Stimulated activated CD8-positive, alpha-beta memory T cell treated with anti-CD3 and anti-CD28 coated beads, Interleukin-15, amount 100 ng/mL, for 48 hours (primary cell): ENCODE results near the gene KLC1.
A peak's percentile ranks its signal among the peaks of the same experiment; 100 is the strongest.
"Not testable (repeated sequence)": the region's sequence is repeated elsewhere in the genome, so short reads cannot be mapped to it uniquely, and the experiment has no call there.

Source experiments
- DNase-seq, 2 donors: peaks; one replicate each; pipeline ENCODE4 v3.0.0-alpha.2; 2020; ENCODE audit warnings: low read depth in 2 of 2

Gene KLC1

GRCh38 chr14:103628684-103629502, at the start of gene KLC1:
Gene KLC1, plus strand, starts transcription at chr14:103629211. Its CDS starts 25,354 bp downstream, at chr14:103654565.
- DNase-seq = peak; percentile 75 to 77

GRCh38 chr14:103581206-103581605, 47.8 kb upstream of the KLC1 start:
- DNase-seq = no peak

- DNase-seq = no peak
These were observed 46.9 kb upstream of the KLC1 start for GRCh38 chr14:103581954-103582703.

DNA sequence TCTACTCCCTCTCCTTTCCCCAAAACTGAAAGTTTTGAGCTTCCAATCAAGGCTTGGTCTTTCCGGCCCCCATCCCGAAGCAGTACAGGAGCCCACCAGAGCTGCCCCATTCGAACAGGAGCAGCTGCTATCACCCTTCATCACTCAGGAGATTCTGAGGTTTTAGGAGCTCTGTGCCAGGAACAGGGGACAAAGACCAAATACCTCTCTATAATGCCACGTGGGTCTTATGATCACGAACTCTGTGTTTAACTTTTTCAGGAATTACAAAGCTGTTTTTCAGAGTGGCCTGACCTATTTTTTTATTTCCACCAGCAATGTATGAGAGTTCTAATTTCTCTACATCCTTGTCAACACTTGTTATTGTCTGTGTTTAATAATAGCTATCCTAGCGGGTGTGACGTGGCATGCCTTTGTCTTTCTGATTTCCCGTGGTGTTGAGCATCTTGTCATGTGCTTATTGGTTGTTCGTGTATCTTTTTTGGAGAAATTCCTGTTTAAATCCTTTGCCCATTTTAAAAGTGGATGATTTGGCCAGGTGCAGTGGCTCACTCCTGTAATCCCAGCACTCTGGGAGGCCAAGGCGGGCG, 44.6 kb upstream of the KLC1 start:
- DNase-seq = no peak

DNA sequence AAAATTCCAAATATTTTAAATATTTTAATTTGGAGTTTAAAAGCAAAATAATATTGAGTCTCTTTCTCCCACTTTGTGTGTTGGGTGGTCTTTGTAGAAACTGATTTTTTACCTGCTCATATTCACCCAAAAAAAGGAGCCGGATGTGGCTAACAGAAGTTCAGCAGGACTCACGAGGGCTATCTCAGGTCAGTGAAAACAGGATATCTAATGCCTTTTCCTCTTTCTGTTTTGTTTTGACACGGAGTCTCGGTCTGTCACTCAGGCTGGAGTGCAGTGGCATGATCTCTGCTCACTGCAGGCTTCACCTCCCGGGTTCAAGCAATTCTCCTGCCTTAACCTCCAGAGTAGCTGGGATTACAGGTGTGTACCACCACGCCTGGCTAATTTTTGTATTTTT, 35.4 kb upstream of the KLC1 start:
- DNase-seq = no peak

GRCh38 chr14:103594265-103594664, 34.7 kb upstream of the KLC1 start:
- DNase-seq = no peak

- DNase-seq = peak in 1 of 2 donors; percentile 4
These were observed 31.2 kb upstream of the KLC1 start for GRCh38 chr14:103597623-103598377.

DNA sequence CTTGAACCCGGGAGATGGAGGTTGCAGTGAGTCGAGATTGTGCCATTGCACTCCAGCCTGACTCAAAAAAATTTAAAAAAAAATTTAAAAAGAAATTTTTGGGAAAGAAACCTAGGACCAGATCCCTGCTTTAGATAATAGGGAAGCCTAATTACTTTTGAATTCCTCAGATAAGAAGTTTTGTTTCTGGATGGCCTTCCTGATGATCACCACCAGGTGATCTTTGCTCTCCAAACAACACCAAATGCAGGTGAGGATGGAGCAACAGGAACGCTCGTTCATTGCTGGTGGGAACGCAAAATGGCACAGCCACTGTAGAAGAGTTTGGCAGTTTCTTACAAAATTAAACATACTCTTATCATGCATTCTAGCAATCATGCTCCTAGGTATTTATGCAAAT, 28.5 kb upstream of the KLC1 start:
- no peak for DNase-seq

GRCh38 chr14:103604620-103605019, 24.4 kb upstream of the KLC1 start:
- DNase-seq = no peak

DNA sequence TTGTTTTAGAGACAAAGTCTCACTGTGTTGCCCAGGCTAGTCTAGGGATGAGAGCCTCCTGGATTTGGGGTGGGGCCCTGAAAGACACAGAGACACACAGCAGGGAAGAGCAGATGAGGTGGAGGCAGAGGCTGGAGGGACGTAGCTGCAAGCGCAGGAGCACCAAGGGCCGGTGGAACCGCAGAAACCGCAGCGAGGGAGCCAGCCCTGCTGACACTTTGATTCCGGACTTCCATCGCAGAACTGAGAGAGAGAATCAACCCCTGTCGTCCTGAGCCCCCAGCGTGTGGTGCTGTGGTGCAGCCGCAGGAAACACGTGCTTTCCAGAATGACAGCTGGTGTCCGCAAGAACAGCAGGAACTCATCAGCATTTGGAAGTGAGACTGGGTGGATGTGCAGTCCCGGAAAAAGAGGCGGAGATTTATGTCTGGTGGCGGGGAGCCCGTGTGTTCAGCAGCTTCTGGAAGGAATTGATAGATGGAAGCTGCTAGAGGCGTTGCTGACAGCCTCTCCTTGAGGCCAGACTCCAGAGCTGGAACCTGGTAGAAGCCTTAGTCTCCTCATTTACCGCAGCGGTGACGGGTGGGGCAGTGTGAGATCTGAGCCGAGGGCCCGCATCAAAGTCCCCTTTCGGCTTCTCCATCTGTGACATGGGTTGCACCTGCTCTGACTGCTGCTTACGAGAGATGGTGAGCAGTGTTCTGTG, 21.9 kb upstream of the KLC1 start:
- DNase-seq = peak; percentile 39 to 46

- DNase-seq = no peak
These were observed 21.2 kb upstream of the KLC1 start for GRCh38 chr14:103607822-103608221.

DNA sequence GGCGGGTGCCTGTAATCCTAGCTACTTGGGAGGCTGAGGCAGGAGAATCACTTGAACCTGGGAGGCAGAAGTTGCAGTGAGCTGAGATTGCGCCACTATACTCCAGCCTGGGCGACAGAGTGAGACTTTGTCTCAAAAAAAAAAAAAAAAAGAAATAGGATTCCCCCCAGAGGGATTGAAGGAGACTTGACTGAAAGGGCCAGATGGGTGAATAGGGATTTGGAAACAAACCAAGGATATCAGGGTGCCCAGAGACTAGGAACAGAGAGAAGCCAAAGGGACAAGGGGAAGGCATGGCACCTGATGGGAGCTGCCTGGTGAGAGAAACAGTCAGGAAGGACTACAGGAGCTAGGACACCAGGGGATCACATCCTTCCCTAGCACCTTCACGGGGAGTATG, 19.9 kb upstream of the KLC1 start:
- not testable (repeated sequence) for DNase-seq

DNA sequence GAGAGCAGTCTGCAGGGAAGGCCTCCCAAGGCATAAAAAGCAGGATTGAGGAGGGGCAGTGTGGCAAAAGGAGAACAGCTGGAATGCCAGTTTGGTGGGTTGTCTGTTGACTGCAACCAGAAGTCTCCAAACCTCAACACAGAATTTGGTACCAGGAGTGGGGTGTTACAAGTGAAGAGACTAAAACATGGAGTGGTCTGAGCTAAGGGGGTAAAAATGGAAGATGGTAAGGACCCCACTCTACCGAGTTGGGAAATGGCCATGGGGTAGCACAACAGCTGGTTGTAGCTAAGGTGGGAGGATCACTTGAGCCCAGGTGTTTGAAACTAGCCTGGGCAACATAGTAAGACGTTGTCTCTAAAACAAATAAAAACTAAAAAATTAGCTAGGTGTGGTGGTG, 17.8 kb upstream of the KLC1 start:
- no peak for DNase-seq

- no peak for DNase-seq
These were observed 15.5 kb upstream of the KLC1 start for GRCh38 chr14:103613517-103613916.

DNA sequence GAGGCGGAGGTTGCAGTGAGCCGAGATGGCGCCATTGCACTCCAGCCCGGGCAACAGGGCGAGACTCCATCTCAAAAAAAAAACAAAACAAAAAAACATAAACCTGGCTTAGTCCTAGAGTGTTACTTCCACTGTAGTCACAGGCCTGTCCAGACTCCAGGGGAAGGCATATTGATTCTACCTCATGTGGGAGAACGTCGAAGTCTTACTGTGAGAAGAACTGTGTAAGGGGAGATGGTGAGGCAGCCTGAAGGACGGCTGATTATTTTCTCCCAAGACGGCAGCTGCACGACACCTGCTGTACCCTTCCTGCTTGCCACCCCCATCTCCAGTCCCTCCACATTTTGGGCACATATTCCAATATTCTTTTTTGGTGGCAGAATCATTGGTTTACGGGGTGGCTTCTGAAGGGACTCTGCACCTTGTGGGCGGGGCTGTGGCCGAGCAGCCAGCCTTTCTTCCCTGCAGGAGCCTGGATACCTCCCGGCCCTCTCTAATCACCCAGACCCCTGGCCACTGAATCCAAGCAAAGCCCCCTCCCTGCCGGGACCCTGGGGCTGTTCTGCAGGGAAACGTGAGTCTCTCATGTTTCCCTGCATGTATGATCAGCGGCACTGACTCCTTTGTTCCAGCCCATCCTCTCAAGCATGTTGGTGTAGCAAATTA, 12.2 kb upstream of the KLC1 start:
- no peak for DNase-seq

GRCh38 chr14:103619057-103619456, 10.0 kb upstream of the KLC1 start:
- no peak for DNase-seq

DNA sequence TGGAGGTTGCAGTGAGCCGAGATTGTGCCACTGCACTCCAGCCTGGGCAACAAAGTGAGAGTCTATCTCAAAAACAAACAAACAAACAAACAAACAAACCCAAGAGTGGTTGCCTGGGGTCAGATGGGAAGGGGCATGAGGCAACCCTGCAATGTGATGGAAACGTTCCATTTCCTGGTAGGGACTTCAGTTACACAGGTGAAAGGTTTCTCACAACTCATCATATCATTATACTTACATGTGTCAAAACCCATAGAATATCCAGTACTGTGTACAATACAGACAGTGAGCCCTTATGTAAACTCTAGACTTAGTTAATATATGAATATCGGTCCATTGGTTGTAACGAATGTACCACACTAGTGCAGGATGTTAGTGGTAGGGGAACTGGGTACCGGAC, 7.2 kb upstream of the KLC1 start:
- no peak for DNase-seq

DNA sequence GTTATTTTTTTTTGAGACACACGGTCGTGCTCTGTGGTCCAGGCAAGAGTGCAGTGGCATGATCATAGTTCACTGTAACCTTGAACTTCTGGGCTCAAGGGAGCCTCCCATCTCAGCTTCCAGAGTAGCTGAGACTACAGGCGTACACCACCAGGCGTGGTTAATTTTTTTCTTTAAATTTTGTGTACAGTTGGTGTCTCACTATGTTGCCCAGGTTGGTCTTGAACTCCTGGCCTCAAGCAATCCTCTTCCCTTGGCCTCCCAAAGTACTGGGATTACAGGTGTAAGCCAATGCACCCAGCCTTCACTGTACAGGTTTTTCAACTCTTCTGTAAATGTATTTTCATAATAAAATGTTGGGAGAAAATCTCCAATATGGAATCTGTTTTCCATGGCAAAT, 5.7 kb upstream of the KLC1 start:
- no peak for DNase-seq

- DNase-seq = no peak
These were observed 5.0 kb upstream of the KLC1 start for GRCh38 chr14:103623883-103624482.

DNA sequence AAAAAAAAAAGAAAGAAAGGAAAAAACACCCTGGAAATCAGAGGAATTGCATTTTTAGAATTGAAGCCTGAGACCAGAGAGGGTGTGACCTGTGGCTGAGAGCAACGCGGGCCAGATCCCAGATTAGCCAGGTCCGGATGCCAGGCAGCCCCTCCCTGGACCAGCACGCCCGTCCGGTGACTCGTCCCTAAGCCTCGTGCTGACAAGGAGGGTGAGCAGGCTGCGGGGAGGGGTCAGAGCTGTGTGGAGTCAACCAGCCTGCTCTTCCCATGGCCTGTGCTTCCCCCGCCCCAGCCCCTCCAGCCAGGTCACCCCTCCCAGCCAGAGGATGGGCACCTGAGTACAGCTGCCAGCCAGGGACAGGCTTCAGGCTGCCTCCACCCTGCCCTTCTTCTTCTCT, 4.2 kb upstream of the KLC1 start:
- DNase-seq = no peak
